IPS-18c (cell line): ENCODE measurements around the gene LIAS.
"Not testable (repeated sequence)": the region's sequence is repeated elsewhere in the genome, so short reads cannot be mapped to it uniquely, and the experiment has no call there.

Experiments
- H3K4me3 ChIP-seq: 2 replicates; pipeline ENCODE4 v1.7.0; 2013; ENCODE audit warnings: low read depth, mild to moderate bottlenecking, low read length, moderate library complexity; ENCODE audit not compliant: insufficient read depth
- H3K9me3 ChIP-seq: one replicate; pipeline ENCODE4 v1.6.1; 2013; ENCODE audit warnings: mild to moderate bottlenecking, low read length, moderate library complexity; ENCODE audit not compliant: control insufficient read depth, insufficient read depth

LIAS gene

DNA sequence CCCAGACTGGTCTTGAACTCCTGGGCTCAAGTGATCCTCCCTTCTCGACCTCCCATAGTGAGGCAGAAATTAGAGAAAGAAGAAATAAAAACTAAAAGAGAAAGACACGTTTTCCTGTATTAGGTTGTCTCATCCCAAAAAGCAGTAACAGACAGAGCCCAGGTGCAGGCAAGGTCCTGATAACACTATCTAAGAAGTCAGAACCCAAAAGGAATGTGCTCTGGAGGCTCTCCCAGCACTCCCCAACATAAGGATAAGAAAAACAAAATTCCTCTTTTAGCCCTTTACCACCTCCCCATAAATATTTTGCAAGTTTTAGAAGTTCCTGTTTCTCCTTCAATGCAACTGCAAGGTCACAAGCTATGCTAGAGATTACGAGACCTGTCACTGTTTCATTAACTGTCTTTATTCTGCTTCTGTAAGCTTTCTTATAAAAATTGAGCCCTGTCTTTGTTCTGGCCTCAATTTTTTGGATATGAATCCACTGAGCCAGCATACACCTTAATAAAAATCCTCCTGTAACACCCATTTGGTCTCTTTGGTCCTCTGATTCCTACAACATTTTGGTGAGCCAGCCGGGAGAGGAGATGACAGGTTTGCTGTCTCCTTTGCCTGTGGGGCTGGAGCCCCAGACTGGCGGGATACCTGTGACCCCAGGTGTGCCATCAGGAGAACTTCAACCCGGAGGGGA, 25.9 kb downstream of the LIAS start:
- Histone ChIP-seq H3K4me3 (no peak overlapping the region), H3K9me3 (peaks cover 3% of the 10 kb centered on the region)

DNA sequence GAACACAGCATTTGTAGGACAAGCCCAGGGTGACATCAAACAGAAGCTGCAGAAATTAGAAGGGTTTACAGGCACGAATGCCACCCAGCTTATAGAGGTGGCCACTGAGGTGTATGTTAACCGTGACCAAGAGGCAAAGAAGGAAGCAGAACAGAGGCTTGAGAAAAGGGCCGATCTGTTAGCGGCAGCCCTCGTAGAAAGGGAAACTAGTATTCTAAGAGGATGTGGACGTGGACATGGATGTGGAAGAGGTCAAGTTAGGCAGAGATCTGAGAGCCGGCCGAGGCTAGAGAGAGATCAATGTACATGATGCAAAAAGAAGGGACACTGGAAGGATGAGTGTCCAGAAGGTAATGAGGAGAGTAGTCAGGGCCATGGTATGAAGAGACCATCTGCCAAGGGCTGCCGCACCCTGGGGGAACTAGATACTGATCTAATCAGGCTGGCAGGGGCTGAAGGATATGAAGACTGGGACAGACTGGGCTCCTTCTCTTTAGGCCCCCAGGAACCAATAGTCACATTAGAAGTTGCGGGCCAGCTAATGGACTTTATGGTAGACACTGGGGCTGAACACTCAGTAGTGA, 27.5 kb downstream of the LIAS start:
- Histone ChIP-seq H3K4me3 (no peak overlapping the region), H3K9me3 (peaks cover 3% of the 10 kb centered on the region)

DNA sequence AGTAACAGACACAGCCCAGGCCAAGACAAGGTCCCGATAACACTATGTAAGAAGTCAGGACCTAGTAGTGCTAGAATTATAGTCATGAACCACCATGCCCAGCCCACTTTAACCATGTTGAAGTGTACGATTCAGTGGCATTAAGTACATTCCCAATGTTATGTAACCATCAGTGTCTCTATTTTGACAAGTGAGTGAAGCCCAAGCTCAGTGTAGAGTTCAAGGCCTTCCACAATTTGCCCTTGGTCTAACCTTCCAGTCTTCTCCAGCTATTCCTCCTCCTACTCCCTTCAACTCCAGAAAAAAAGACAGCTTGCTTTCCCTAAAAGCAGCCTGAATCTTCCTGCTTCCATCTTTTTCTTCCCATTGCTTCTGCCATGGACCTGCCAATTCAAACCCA, 31.5 kb downstream of the LIAS start:
- no peaks in the 10 kb centered on the region for H3K9me3 ChIP-seq
- H3K4me3 ChIP-seq = no peak overlapping the region

DNA sequence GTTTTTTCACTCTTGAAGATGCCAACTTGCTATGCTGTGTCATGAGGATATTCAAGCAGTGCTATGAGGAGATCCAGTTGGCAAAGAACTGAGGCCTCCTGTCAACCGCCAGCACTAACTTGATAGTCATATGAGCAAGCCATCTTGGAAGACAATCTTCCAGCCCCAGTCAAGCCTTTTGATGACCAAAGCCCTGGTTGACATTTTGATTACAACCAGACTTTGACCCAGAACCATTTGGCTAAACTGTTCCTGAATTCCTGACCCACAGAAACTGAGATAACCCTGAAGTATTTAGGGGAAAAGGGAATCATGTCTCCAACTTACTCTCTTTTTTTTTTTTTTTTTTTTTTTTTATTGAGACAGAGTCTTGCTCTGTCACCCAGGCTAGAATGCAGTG, 35.5 kb downstream of the LIAS start:
- Histone ChIP-seq H3K4me3 (no peak overlapping the region), H3K9me3 (no peaks in the 10 kb centered on the region)

DNA sequence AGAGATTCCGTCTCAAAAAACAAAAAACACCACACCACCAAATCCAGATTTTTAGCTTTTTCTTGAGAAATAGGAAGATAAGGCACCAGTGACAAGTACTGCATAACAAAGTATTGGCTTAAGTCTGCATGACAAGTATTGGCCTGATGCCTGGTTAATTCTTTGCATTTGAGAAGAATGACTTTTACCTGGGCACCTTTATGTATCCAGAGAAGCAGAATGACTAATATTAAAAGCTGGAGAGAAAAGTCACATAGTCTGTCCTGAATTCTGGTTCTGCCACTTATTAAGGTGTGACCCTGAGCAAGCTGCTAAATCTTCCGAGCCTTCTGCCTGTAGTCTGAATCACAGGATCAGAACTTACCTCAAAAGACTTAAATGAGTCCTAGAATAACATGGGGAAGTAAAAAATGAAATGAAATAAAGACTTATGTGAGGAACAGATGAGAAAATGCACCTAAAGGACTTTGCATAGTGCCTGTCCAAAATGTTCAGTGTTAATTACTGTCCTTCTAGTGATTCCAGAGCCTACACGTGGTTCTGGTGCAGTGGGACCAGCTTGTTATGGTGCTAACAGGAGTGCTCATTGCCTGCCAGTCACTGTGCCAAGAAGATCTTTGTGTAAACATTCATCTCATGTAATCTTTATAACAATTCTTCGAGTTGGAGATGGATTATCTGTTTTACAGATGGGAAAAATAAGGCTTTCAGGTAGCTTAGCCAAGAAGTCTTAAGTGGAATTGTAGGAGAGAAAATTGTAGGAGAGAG, 36.8 kb downstream of the LIAS start:
- Histone ChIP-seq H3K4me3 (no peak overlapping the region), H3K9me3 (no peaks in the 10 kb centered on the region)

DNA sequence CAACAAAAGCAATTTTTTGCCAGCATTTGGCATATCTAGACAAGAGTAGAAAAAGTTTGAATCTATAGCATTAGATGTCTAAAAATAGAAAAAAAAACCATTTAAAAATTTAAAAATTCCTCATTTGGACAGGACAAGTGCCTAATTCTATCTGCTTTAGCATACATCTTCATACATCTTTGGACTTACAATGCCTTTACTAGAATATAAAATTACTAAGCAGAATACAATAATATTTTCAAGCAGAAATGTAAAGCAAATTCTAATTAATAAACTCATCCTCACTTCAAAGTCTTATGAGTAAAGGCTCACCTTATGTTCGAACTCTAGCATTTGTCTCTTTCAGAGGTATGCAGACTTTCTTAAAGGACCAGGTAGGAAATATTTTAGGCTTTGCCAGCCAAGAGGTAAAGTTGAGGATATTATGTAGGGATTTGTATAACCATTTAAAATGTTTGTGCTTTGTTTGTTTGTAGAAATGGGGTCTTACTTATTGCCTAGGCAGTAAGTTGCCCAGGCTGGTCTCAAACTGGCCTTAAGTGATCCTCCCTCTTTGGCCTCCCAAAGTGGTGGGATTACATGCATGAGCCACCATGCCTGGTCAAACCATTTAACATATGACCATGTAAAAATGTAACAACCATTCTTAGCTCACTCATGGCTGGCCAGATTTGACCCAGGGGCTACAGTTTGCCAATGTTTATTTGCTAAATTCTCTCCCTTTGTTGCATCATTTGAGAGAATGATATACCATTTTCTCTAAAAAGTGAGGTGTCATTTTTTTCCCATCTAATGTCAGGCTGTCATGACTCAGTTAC, 39.3 kb downstream of the LIAS start:
- H3K9me3 ChIP-seq = no peaks in the 10 kb centered on the region

DNA sequence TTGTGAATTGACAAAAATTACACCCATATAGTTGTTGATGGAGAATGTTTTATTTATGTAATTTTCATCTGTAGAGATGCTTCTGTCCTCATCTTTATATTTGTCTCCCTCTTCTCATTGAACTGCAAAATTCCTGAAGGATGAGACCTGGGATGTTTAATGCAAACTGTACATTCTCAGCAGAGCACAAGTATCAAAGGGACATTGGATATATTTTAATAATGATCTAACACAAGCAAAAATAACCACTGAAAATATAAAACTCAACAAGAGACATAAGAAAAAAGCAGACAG, 39.8 kb downstream of the LIAS start:
- no peaks in the 10 kb centered on the region for H3K9me3 ChIP-seq
- H3K4me3 ChIP-seq = no peak overlapping the region

More for the DNA sequence above, 39.3 kb downstream of the LIAS start:
- no peak overlapping the region for H3K4me3 ChIP-seq

DNA sequence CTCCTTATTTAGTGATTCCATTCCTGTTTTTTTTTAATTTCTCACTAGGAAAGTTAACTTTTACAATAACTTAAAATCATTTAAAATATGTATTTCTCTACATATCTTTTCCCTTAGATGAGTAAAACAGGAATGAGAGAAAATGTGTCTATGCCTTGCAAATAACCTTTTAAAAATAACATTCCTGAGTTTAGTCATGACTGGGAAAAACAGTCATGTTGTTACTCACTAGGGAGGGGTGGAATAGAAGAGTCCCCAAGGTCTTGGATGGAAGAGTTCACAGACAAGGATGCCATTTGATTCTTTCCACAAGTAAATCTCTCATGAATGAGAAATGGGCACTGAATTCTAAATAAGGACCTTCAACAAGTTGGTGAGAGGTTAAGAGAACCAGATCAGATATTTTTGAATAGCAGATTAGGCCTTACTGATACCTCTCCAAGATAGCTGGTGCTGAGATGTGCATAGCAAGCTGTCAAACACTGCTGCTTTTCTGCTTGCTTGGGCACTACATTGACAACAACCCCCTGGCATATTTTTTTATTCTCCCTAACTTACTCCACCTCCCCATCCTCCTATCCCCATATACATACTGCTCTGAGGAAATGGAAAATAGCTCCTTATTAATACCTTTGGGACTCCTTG, 43.3 kb downstream of the LIAS start:
- Histone ChIP-seq H3K4me3 (no peak overlapping the region), H3K9me3 (no peaks in the 10 kb centered on the region)

DNA sequence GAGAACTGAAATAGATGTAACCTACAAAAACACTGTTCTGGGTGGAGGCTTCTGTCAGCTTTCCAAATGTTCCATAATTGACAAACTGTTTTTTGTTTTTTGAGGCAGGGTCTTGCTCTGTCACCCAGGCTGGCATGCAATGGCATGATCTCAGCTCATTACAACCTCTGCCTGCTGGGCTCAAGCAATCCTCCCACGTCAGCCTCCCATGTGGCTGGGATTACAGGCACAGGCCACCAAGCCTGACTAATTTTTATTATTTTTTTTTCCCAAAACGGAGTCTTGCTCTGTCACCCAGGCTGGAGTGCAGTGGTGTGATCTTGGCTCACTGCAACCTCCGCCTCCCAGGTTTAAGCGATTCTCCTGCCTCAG, 43.8 kb downstream of the LIAS start:
- not testable (repeated sequence) for H3K4me3 ChIP-seq, H3K9me3 ChIP-seq

DNA sequence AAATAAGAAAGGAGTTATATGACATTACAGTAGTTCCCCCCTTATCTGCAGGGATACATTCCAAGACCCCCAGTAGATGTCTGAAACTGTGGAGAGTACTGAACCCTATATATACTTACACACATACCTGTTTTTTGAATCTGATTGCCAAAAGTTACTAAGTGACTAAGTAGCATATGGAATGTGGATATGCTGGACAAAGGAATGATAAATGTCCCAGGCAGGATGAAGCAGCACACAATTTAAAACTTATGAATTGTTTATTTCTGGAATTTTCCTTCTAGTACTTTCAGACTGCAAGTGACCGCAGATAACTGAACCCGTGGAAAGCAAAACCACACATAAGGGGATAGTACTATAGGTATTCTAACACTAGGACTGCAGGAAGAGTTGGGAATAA, 45.7 kb downstream of the LIAS start:
- no peaks in the 10 kb centered on the region for H3K9me3 ChIP-seq
- H3K4me3 ChIP-seq = no peak overlapping the region

DNA sequence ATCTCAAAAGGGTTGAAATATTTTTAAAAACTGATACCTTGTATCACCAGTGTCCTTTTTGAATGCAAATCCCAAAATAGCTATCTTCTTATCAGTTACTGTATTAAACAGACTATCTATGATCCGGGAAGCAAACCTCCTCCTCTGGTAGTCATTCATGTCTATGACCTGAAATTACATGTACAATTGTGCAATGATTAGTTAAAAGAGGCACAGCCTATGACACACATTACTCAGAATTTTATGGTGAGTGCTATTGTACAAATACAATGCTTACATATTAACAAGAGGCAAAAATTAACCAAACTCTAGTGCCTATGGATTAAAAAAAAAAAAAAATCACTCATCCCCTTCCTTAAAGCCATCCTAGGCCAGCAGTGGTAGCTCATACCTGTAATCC, 46.7 kb downstream of the LIAS start:
- Histone ChIP-seq H3K9me3 (no peaks in the 10 kb centered on the region), H3K4me3 (no peak overlapping the region)

DNA sequence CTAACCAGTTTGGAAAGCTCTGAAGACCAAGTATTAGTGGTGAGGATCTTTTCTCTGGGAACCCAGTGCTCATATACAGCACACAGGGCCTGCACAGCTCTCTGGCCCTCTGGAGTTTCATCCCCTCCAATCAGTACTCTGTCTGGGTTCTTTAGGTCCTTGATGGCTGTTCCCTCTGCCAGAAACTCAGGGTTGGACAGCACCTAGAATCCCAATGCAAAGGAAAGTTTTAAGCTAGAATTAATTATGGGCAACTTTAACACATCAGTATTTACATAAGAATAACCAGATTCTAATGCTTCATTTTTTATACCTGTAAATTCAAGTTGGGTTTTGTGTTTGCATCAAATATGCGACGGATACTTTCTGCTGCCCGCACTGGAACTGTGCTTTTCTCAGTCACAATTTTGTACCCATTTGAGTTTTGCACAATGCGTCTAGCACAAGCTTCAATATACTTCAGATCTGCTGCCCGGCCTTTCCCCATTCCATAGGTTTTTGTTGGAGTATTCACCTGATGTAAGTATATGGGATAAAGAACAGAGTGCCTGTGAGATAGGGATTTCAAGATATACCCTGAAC, 51.6 kb downstream of the LIAS start:
- Histone ChIP-seq H3K9me3 (no peaks in the 10 kb centered on the region), H3K4me3 (no peak overlapping the region)

DNA sequence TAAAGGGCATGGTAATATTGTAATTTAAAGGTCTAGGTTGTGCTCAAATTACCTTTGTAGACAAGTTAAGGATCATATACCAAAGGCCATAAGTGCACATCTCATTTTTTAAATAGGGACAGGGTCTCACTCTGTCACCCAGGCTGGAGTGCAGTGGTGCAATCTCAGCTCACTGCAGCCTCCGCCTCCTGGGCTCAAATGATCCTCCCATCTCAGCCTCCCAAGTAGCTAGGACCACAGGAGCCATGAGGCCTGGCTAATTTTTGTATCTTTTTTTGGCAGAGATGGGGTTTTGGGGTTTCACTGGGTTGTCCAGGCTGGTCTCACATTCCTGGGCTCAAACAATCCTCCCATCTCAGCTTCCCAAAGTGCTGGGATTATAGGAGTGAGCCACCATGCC, 55.4 kb downstream of the LIAS start:
- not testable (repeated sequence) for H3K4me3 ChIP-seq, H3K9me3 ChIP-seq

DNA sequence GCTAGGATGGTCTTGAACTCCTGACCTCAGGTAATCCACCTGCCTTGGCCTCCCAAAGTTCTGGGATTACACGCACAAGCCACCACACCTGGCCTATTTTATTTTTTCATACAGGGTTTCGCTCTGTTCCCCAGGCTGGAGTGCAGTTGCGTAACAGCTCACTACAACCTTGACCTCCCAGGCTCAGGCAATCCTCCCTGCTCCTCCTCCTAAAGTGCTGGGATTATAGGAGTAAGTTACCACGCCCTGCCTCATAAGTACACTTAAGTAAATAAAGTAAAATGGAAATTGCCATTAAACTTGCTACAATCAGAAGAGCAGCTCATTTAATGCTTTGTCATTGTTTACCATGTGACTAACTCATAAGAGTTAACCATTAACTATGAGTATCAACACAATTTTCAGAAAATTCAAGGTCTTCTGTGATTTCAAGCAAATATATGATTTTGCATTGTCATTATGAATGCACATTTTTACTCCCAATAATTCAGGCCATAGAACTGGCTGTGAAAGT, 56.1 kb downstream of the LIAS start:
- H3K9me3 ChIP-seq = no peaks in the 10 kb centered on the region
- H3K4me3 ChIP-seq = no peak overlapping the region

DNA sequence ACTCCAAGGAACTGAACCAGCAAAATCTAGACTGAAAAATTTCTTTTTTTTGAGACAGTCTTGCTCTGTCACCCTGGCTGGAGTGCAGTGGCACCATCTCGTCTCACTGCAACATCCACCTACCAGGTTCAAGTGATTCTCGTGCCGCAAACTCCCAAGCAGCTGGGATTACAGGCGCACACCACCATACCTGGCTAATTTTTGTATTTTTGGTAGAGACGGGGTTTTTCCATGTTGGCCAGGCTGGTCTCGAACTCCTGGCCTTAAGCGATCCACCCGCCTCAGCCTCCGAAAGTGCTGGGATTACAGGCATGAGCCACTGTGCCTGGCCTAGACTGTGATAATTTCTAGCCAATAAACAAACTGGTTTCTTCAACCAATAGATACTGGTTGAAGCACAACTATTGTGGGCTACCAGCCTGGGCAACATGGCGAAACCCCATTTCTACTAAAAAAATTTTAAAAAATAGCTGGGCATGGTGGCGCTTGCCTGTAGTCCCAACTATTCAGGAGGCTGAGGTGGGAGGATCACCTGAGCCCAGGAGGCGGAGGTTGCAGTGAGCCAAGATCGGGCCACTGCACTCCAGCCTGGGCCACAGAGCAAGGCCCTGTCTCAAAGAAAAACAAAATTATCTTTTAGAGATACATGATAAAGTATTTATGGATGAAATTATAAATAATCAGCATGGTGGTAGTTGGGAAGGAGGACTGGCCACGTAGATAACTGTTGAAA, 57.0 kb downstream of the LIAS start:
- H3K4me3 ChIP-seq = not testable (repeated sequence)

DNA sequence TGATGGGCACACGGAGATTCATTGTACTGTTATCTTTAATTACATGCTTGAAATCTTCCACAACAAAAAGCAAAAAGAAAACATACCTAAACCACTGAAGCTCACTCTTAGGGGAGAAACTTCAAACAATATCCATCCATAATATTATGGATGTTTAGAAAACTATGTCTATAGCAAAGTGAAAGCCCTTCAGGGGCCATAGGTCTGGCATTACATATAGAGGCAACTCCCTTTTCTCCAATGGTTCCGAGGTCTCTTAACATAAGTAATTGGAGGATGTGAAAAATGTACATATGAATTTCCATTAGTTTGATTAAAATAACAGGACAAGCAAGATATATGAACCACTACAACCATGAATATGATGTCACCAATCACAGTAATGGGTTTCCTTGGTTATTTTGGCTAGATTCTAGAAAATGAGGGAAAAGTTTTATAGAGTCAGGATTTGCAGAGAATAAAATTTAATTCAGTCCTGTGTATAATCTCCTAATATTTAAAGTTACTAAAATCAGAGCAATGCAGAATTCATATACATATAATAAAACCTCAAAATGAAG, 57.6 kb downstream of the LIAS start:
- H3K9me3 ChIP-seq = no peaks in the 10 kb centered on the region
- no peak overlapping the region for H3K4me3 ChIP-seq

More for the DNA sequence above, 57.0 kb downstream of the LIAS start:
- not testable (repeated sequence) for H3K9me3 ChIP-seq
